A673 (cell line): ENCODE results near the gene SPARCL1. TPM values are rescaled to one million over a fixed set of nuclear protein-coding genes. Genes with fewer than 3 reads are reported as not detected.

Experiments
- BruUV-seq: library from RNA; stranded (reverse); fragments of 400-500 nt; replicated peaks from 2 replicates; lab custom pipeline; 2021; lab: Mats Ljungman, UMichigan
- CTCF ChIA-PET: fragments of 300-600 bp; sonication (Branson Sonifier 250); formaldehyde crosslinking; loops from one replicate; lab custom pipeline; 2022; ENCODE audit warnings: antibody characterized with exemption; lab: Charles Lee
- POLR2A ChIA-PET: fragments of 300-600 bp; sonication (Branson Sonifier 250); formaldehyde crosslinking; loops from one replicate; lab custom pipeline; 2022; ENCODE audit warnings: antibody characterized with exemption; ENCODE audit not compliant: low non-redundant PET; lab: Charles Lee
- DNase-seq: peaks from one replicate; pipeline ENCODE4 v3.0.0-alpha.2; 2015; ENCODE audit warnings: low spot score
- H3K27ac ChIP-seq: fragments of 200-600 bp; sonication (generic); 2 replicates; pipeline ENCODE4 v1.5.1; 2016; ENCODE audit warnings: mixed run types, low read depth, mild to moderate bottlenecking, mixed read lengths, antibody characterized with exemption, low read length; ENCODE audit not compliant: poor library complexity, severe bottlenecking
- H3K27me3 ChIP-seq: fragments of 200-600 bp; sonication (generic); replicated peaks from 2 replicates; pipeline ENCODE4 v1.6.1; 2017; ENCODE audit warnings: mixed run types, low read depth, mild to moderate bottlenecking, mixed read lengths, antibody characterized with exemption, low read length; ENCODE audit not compliant: insufficient read depth, poor library complexity
- H3K36me3 ChIP-seq: fragments of 200-600 bp; sonication (generic); 2 replicates; pipeline ENCODE4 v1.6.1; 2016; ENCODE audit warnings: mixed run types, mild to moderate bottlenecking, mixed read lengths, antibody characterized with exemption, low read length; ENCODE audit not compliant: insufficient read depth, poor library complexity, severe bottlenecking
- H3K4me1 ChIP-seq: fragments of 200-600 bp; sonication (generic); 2 replicates; pipeline ENCODE4 v1.6.1; 2017; ENCODE audit warnings: mixed run types, mild to moderate bottlenecking, mixed read lengths, antibody characterized with exemption, low read length; ENCODE audit not compliant: insufficient read depth, poor library complexity, severe bottlenecking
- H3K4me3 ChIP-seq: fragments of 200-600 bp; sonication (generic); 2 replicates; pipeline ENCODE4 v1.5.1; 2016; ENCODE audit warnings: low read depth, mixed run types, mild to moderate bottlenecking, mixed read lengths, low read length; ENCODE audit not compliant: poor library complexity, severe bottlenecking
- H3K9me3 ChIP-seq: fragments of 200-600 bp; sonication (generic); 2 replicates; pipeline ENCODE4 v1.6.1; 2016; ENCODE audit warnings: mixed run types, low read depth, mild to moderate bottlenecking, mixed read lengths, antibody characterized with exemption, low read length; ENCODE audit not compliant: poor library complexity, severe bottlenecking
- EZH2 ChIP-seq: fragments of 200-600 bp; sonication (generic); IDR thresholded peaks from 2 replicates; pipeline ENCODE4 v1.6.1; 2017; ENCODE audit warnings: borderline replicate concordance, low read depth, mild to moderate bottlenecking, mixed read lengths, antibody characterized with exemption, low read length; ENCODE audit not compliant: poor library complexity, severe bottlenecking
- intact Hi-C: fragments of 100-400 bp; cut with micrococcal nuclease; formaldehyde crosslinking; loops from one replicate; pipeline ENCODE4 v1.10.0; 2022; ENCODE audit not compliant: unreplicated experiment
- total RNA-seq: library from RNA; stranded (reverse); gene quantifications from 2 replicates; pipeline ENCODE4 v1.2.3, GENCODE V29; 2021
- TF ChIP-seq, protein P1 (sequence below): fragments of 300-800, 200-600 bp; sonication (generic); conservative IDR thresholded peaks from 2 replicates; pipeline ENCODE4 v1.5.1; 2017; ENCODE audit warnings: low read depth, mild to moderate bottlenecking, antibody characterized with exemption, low read length, moderate library complexity, mixed read lengths

Gene SPARCL1
- total RNA-seq, 1 experiment from 2014 or later = 1.1 TPM

- peak; percentile 1 for DNase-seq
- intact Hi-C loops = no loop called here
- no peaks in the 10 kb centered on the region for H3K27me3 ChIP-seq
- H3K9me3 ChIP-seq = no peaks in the 10 kb centered on the region
- no peaks in the 10 kb centered on the region for H3K4me1 ChIP-seq
- no peak overlapping the region for H3K27ac ChIP-seq
- CTCF ChIA-PET = no interaction called here
- BruUV-seq = no TSS peak
- no peaks in the 10 kb centered on the region for H3K36me3 ChIP-seq
- TF ChIP-seq, protein P1, sequence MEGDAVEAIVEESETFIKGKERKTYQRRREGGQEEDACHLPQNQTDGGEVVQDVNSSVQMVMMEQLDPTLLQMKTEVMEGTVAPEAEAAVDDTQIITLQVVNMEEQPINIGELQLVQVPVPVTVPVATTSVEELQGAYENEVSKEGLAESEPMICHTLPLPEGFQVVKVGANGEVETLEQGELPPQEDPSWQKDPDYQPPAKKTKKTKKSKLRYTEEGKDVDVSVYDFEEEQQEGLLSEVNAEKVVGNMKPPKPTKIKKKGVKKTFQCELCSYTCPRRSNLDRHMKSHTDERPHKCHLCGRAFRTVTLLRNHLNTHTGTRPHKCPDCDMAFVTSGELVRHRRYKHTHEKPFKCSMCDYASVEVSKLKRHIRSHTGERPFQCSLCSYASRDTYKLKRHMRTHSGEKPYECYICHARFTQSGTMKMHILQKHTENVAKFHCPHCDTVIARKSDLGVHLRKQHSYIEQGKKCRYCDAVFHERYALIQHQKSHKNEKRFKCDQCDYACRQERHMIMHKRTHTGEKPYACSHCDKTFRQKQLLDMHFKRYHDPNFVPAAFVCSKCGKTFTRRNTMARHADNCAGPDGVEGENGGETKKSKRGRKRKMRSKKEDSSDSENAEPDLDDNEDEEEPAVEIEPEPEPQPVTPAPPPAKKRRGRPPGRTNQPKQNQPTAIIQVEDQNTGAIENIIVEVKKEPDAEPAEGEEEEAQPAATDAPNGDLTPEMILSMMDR = no peak
- TF ChIP-seq EZH2 = no peak
- H3K4me3 ChIP-seq = no peak overlapping the region
- POLR2A ChIA-PET = no interaction called here
These were observed 30.1 kb upstream of the SPARCL1 start for GRCh38 chr4:87559090-87559837.

DNA sequence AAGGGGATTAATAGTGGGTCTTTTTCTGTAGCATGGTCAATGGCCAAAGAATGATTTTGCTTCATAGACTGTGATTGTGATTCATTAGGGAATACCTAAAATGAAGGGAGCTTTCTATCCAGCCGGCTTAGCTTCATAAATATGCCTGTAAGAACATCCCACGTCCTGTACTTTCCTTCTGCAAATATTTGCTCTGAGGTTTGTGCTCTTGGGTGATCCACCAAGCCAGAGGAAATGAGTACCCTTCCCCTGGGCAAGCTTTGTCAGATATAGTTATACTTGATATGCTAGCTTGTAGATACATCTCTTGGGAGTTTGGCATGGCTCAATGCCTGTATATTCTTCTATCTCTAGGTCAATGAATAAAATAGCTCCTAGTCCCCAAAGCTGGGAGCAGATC, 28.2 kb upstream of the SPARCL1 start:
- ChIA-PET POLR2A (no interaction called here), CTCF (no interaction called here)
- H3K9me3 ChIP-seq = no peaks in the 10 kb centered on the region
- no peak overlapping the region for H3K27ac ChIP-seq
- TF ChIP-seq, protein P1 = no peak
- TF ChIP-seq EZH2 = no peak
- H3K27me3 ChIP-seq = no peaks in the 10 kb centered on the region
- no peak for DNase-seq
- intact Hi-C loops = no loop called here
- H3K4me3 ChIP-seq = no peak overlapping the region
- no peaks in the 10 kb centered on the region for H3K36me3 ChIP-seq
- no TSS peak for BruUV-seq
- no peaks in the 10 kb centered on the region for H3K4me1 ChIP-seq

DNA sequence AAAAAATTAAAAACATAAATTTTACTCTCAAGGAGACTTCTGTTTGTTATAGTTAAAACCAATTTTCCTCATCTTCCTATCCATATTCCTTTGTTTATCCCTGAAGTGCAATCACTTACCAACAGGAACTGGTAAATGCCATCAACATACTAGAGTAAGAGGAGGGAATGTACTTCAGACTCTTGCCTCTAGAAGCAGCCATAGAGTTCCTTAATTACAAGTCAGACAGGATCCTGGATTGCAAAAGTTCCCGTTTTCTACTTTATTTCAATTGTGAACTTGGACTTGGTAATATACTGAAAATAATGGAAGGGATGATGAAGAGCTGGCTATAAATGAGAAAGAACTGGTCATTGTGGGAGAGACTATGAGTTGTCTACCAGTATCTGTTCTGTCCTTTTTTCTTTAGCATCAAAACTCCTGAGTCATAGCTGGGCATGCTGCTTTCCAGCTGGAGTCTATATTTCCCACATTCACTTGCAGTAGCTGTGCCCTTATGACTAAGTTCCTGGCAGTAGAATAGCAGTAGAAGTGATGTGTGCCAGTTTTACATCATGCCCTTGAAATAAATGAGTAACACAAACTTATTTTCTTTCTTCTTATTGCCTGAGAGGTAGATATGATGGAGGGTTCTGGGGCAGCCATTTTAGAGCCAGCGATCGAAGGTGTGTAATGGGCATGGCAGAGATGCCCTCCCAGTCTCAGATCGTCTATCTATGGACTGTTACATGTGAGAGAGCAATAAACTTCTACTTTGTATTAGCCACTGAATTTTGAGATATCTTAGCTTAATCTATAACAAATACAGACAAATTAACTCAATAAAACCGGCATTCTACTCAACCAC, 26.8 kb upstream of the SPARCL1 start:
- ChIA-PET POLR2A (no interaction called here), CTCF (no interaction called here)
- TF ChIP-seq EZH2 = no peak
- TF ChIP-seq, protein P1 = no peak
- Histone ChIP-seq H3K4me3 (no peak overlapping the region), H3K9me3 (no peaks in the 10 kb centered on the region), H3K27me3 (no peaks in the 10 kb centered on the region), H3K36me3 (no peaks in the 10 kb centered on the region), H3K27ac (no peak overlapping the region), H3K4me1 (no peaks in the 10 kb centered on the region)
- no peak for DNase-seq
- BruUV-seq = no TSS peak
- intact Hi-C loops = no loop called here
